K562 (cell line): ENCODE results near the gene ANKRD10. TPM values are rescaled to one million over a fixed set of nuclear protein-coding genes. Genes with fewer than 3 reads are reported as not detected.

Experiments
- ATAC-seq: fragments of 200-7000 bp; cut with Tn5 transposase; 3 replicates; pipeline ENCODE4 v1.9.1; 2020; ENCODE audit warnings: moderate library complexity
- BruUV-seq: library from RNA; stranded (reverse); fragments of 400-500 nt; replicated peaks from 2 replicates; lab custom pipeline; 2021; lab: Mats Ljungman, UMichigan
- CTCF ChIA-PET: fragments of 300-600 bp; formaldehyde crosslinking; extraction: SDS; loops from one replicate; lab custom pipeline; 2021; ENCODE audit warnings: low intra/inter-chr PET ratio; lab: Yijun Ruan, JAX
- POLR2A ChIA-PET: fragments of 300-600, 350-650 bp; sonication (Branson Sonifier 250); formaldehyde crosslinking; extraction: SDS; loops from one replicate; lab custom pipeline; 2021; ENCODE audit warnings: antibody characterized with exemption, inconsistent platforms; lab: Yijun Ruan, JAX
- DNase-seq, 4 experiments: peaks; one replicate each; pipeline versions ENCODE4 v3.0.0 to v3.0.0-alpha.2; 2011 to 2018; ENCODE audit warnings: low spot score in 3 of 4, mixed read lengths in 3 of 4; ENCODE audit errors: extremely low read depth in 1 of 4
- FAIRE-seq: peaks from 2 replicates; lab custom pipeline; 2011; peaks lifted over from hg19 to GRCh38; lab: Jason Lieb, UNC
- H2AFZ ChIP-seq: 2 replicates; pipeline ENCODE4 v1.6.0; 2011; ENCODE audit warnings: low read depth, low read length, control low read depth, inconsistent platforms
- H3K27ac ChIP-seq: fragments of 200-600 bp; 3 replicates; pipeline ENCODE4 v1.8.0; 2011; ENCODE audit warnings: low read depth, mild to moderate bottlenecking, control low read depth, inconsistent platforms, low read length, moderate library complexity, mixed read lengths; ENCODE audit errors: extremely low read depth
- H3K27me3 ChIP-seq, 2 experiments: fragments of 300-600 bp in 1 of 2; 2 replicates in 1 of 2; 3 replicates in 1 of 2; pipeline versions ENCODE4 v1.6.0 to v1.8.0; 2011; ENCODE audit warnings: inconsistent platforms in 2 of 2, low read length in 2 of 2, mild to moderate bottlenecking in 1 of 2, mixed read lengths in 1 of 2, moderate library complexity in 1 of 2; ENCODE audit not compliant: control insufficient read depth in 2 of 2, insufficient read depth in 2 of 2
- H3K36me3 ChIP-seq: fragments of 300-600 bp; 3 replicates; pipeline ENCODE4 v1.8.0; 2011; ENCODE audit warnings: mild to moderate bottlenecking, low read length, inconsistent platforms; ENCODE audit not compliant: control insufficient read depth, insufficient read depth
- H3K4me1 ChIP-seq, 2 experiments: fragments of 200-600 bp in 1 of 2; replicated peaks in 1 of 2; 2 replicates in 1 of 2; 3 replicates in 1 of 2; pipeline versions ENCODE4 v1.5.1 to v1.8.0; 2011; ENCODE audit warnings: inconsistent platforms in 2 of 2, low read length in 2 of 2, mild to moderate bottlenecking in 1 of 2, mixed read lengths in 1 of 2, moderate library complexity in 1 of 2; ENCODE audit not compliant: control insufficient read depth in 2 of 2, insufficient read depth in 2 of 2
- H3K4me2 ChIP-seq: 2 replicates; pipeline ENCODE4 v1.6.1; 2011; ENCODE audit warnings: low read length, control low read depth, inconsistent platforms, mixed read lengths; ENCODE audit not compliant: insufficient read depth
- H3K4me3 ChIP-seq: fragments of 200-600 bp; sonication (generic), shearing (Covaris generic); 2 replicates; pipeline ENCODE4 v1.5.1; 2016; ENCODE audit warnings: control low read depth, inconsistent platforms
- H3K79me2 ChIP-seq: fragments of 200-600 bp; 3 replicates; pipeline ENCODE4 v1.8.0; 2011; ENCODE audit warnings: low read length, inconsistent platforms; ENCODE audit not compliant: control insufficient read depth, insufficient read depth
- H3K9ac ChIP-seq, 2 experiments: 2 replicates each; pipeline versions ENCODE4 v1.6.0 to v1.6.1; 2011; ENCODE audit warnings: low read depth in 2 of 2, low read length in 2 of 2, control low read depth in 1 of 2, inconsistent platforms in 1 of 2, mild to moderate bottlenecking in 1 of 2, mixed read lengths in 1 of 2; ENCODE audit not compliant: insufficient read depth in 1 of 2
- H3K9me1 ChIP-seq: one replicate; pipeline ENCODE4 v1.6.0; 2011; ENCODE audit warnings: inconsistent platforms, mild to moderate bottlenecking, low read length, moderate library complexity; ENCODE audit not compliant: control insufficient read depth, insufficient read depth
- H3K9me3 ChIP-seq: replicated peaks from 2 replicates; pipeline ENCODE4 v1.5.1; 2011; ENCODE audit warnings: low read depth, low read length, inconsistent platforms; ENCODE audit not compliant: control insufficient read depth, insufficient read depth
- H4K20me1 ChIP-seq: replicated peaks from 2 replicates; pipeline ENCODE4 v1.6.1; 2011; ENCODE audit warnings: low read length, inconsistent platforms, mixed read lengths; ENCODE audit not compliant: control insufficient read depth, insufficient read depth
- BMI1 ChIP-seq: fragments of 150-350 bp; IDR thresholded peaks from 2 replicates; pipeline ENCODE4 v1.6.1; 2014; ENCODE audit warnings: low read length
- HCFC1 ChIP-seq: IDR thresholded peaks from 2 replicates; pipeline ENCODE4 v1.6.1; 2012; ENCODE audit warnings: low read depth, low read length, improper control_type of control experiment
- RAD21 ChIP-seq, 2 experiments: fragments of 250-450 bp in 1 of 2; fragments of 450-650 bp in 1 of 2; sonication (Bioruptor Pico) in 1 of 2; formaldehyde crosslinking in 1 of 2; IDR thresholded peaks in 1 of 2; conservative IDR thresholded peaks in 1 of 2; 2 replicates each; pipeline versions ENCODE4 v1.4.0 to v1.8.0; 2020 to 2022; ENCODE audit warnings: mild to moderate bottlenecking in 2 of 2, moderate library complexity in 1 of 2
- SIX5 ChIP-seq, 2 experiments: IDR thresholded peaks; 2 replicates each; pipeline ENCODE4 v1.6.1; 2011; ENCODE audit warnings: low read length in 2 of 2, borderline replicate concordance in 1 of 2, low read depth in 1 of 2, mild to moderate bottlenecking in 1 of 2, moderate library complexity in 1 of 2; ENCODE audit not compliant: insufficient read depth in 1 of 2
- TEAD1 ChIP-seq, 2 experiments: fragments of 450-650 bp in 1 of 2; sonication (generic) in 1 of 2; formaldehyde crosslinking; IDR thresholded peaks; 2 replicates each; pipeline versions ENCODE4 v1.4.0 to v1.8.0; 2020 to 2022; ENCODE audit warnings: mild to moderate bottlenecking in 2 of 2, missing genetic modification reagents in 1 of 2
- ZNF274 ChIP-seq: IDR thresholded peaks from 2 replicates; pipeline ENCODE4 v1.6.1; 2011; ENCODE audit warnings: low read depth, mild to moderate bottlenecking, low read length, moderate library complexity, borderline replicate concordance
- ZNF316 ChIP-seq: fragments of 450-650 bp; IDR thresholded peaks from 2 replicates; pipeline ENCODE4 v1.6.1; 2016
- ZNF778 ChIP-seq: fragments of 450-650 bp; formaldehyde crosslinking; IDR thresholded peaks from 2 replicates; pipeline ENCODE4 v1.4.0; 2020; ENCODE audit warnings: mild to moderate bottlenecking, moderate library complexity
- WGBS: fragments of 100-300 bp; shearing (Covaris generic); methylation state at CpG from one replicate; pipeline ENCODE4 v1.1.6; 2016; ENCODE audit warnings: low coverage, mixed read lengths; ENCODE audit not compliant: insufficient coverage; ENCODE audit errors: missing lambda C conversion rate; 5-methylcytosine and 5-hydroxymethylcytosine counted together
- in situ Hi-C: fragments of 300-500 bp; cut with MboI; formaldehyde crosslinking; loops from 4 replicates; pipeline ENCODE4 v1.15.0; 2018; ENCODE audit warnings: inconsistent platforms, mixed read lengths
- intact Hi-C: fragments of 100-400 bp; cut with micrococcal nuclease; formaldehyde crosslinking; loops from 2 replicates; pipeline ENCODE4 v1.14.2; 2022
- polyA plus RNA-seq, 8 experiments: library from polyadenylated mRNA; depleted of rRNA in 4 of 8; stranded (reverse) in 5 of 8; unstranded in 3 of 8; fragments of >200 nt; fragmentation: Nextera tagmentation in 2 of 8; fragmentation: Illumina TruSeq in 1 of 8; extraction: Ambion mirVana in 2 of 8; extraction: Trizol in 1 of 8; gene quantifications; 2 replicates each; pipeline versions ENCODE4 v1.2.1 to v1.2.3, GENCODE V29; 2011 to 2014; ENCODE audit warnings: inconsistent platforms in 1 of 8, missing spikeins in 1 of 8
- total RNA-seq, 7 experiments: library from RNA; depleted of rRNA in 6 of 7; stranded (reverse); fragments of >200 nt in 6 of 7; fragmentation: Illumina TruSeq in 2 of 7; extraction: Trizol in 2 of 7; gene quantifications; 2 replicates each; pipeline versions ENCODE4 v1.2.1 to v1.2.3, GENCODE V29; 2011 to 2021; ENCODE audit warnings: low replicate concordance in 1 of 7

The ANKRD10 gene
- total and polyA plus RNA-seq, 9 of the 15 experiments (the other 6 are each of a cell fraction or from before 2014, with no cell fraction given) = 21.7 to 183 (median 45.0) TPM

- H3K27me3 ChIP-seq = peaks cover 10 to 34% of the 10 kb centered on the region in 2 experiments; a peak in 4 of 5 replicates
- DNase-seq (no peak), ATAC-seq (no peak), FAIRE-seq (no peak)
- no peaks in the 10 kb centered on the region for H3K9me1 ChIP-seq
- in situ Hi-C loops = loop anchor here (10.0 kb wide), 1 partner anchor 235 kb away; no protein-coding TSS in a partner anchor
- H2AFZ ChIP-seq = no peak overlapping the region
- H3K4me1 ChIP-seq = no peaks in the 10 kb centered on the region; a peak in 1 of 5 replicates
- BruUV-seq = no TSS peak
- CTCF ChIA-PET = no interaction called here
- H4K20me1 ChIP-seq = no peaks in the 10 kb centered on the region
- TF ChIP-seq HCFC1 = no peak
- no peaks in the 10 kb centered on the region for H3K79me2 ChIP-seq
- H3K27ac ChIP-seq = no peak overlapping the region
- 29% methylated on average over 1 of the region's 8 CpGs for WGBS
- H3K4me2 ChIP-seq = no peak overlapping the region
- no peak overlapping the region for H3K9ac ChIP-seq
- no peaks in the 10 kb centered on the region; the same call in 1 of the 2 replicates for H3K9me3 ChIP-seq
- H3K4me3 ChIP-seq = no peak overlapping the region
- POLR2A ChIA-PET = no interaction called here
- no peaks in the 10 kb centered on the region for H3K36me3 ChIP-seq
- intact Hi-C loops = loop anchor here (2.0 kb wide), 1 partner anchor 95 kb away; no protein-coding TSS in a partner anchor
Observed at GRCh38 chr13:110829486-110829885, 85.4 kb downstream of the ANKRD10 start.

- Histone ChIP-seq H3K27ac (no peak overlapping the region), H3K4me3 (no peak overlapping the region), H3K4me2 (no peak overlapping the region), H3K9ac (no peak overlapping the region), H3K9me1 (no peaks in the 10 kb centered on the region), H4K20me1 (no peaks in the 10 kb centered on the region), H3K27me3 (peaks cover 8 to 30% of the 10 kb centered on the region in 2 experiments; a peak in 4 of 5 replicates), H3K9me3 (no peaks in the 10 kb centered on the region; the same call in 1 of the 2 replicates), H2AFZ (no peak overlapping the region), H3K36me3 (no peaks in the 10 kb centered on the region), H3K4me1 (no peaks in the 10 kb centered on the region; a peak in 1 of 5 replicates), H3K79me2 (no peaks in the 10 kb centered on the region)
- in situ Hi-C loops = loop anchor here (10.0 kb wide), 1 partner anchor 234 kb away; no protein-coding TSS in a partner anchor
- DNase-seq (peak in 1 of 4 experiments; percentile 16), ATAC-seq (peak; percentile 74), FAIRE-seq (no peak)
- intact Hi-C loops = loop anchor here (2.0 kb wide), 1 partner anchor 96 kb away; no protein-coding TSS in a partner anchor
- POLR2A ChIA-PET = no interaction called here
- no TSS peak for BruUV-seq
- CTCF ChIA-PET = no interaction called here
- 4% methylated on average over 9 of the region's 9 CpGs for whole genome bisulfite sequencing
- TF ChIP-seq ZNF316 = peak; percentile 36; the same call in 1 of the 2 replicates
- TF ChIP-seq SIX5 (IDR thresholded peaks at IDR 0.05; ENCODE audit: borderline replicate concordance in 1 of 2, insufficient read depth in 1 of 2, low read depth in 1 of 2, low read length in 2 of 2) = no peak
- no peak for TF ChIP-seq BMI1
- TF ChIP-seq ZNF274 = no peak
- no peak for TF ChIP-seq ZNF778 (CRISPR knock-in tag)
- TF ChIP-seq TEAD1 (CRISPR knock-in tag; IDR thresholded peaks at IDR 0.05) = no peak
- TF ChIP-seq RAD21 (CRISPR knock-in tag; conservative IDR thresholded peaks at IDR 0.05 in 1 of 2, IDR thresholded peaks at IDR 0.05 in 1 of 2) = peak in 1 of 2 experiments; percentile 57; a peak in 3 of 4 replicates
Observed at GRCh38 chr13:110828705-110829104, 86.2 kb downstream of the ANKRD10 start.
